Activated CD4-positive, alpha-beta T cell treated with anti-CD3 and anti-CD28 coated beads, Interleukin-10, Interleukin-2, amounts not matched to agents 100 ng/mL and 50 ng/mL, durations not matched to agents 16 hours and 8 hours (primary cell): Measurements from ENCODE around the gene ARHGEF38.
A peak's percentile ranks its signal among the peaks of the same experiment; 100 is the strongest.

ENCODE experiments used
- DNase-seq: peaks from one replicate; pipeline ENCODE4 v3.0.0-alpha.2; 2020

Gene ARHGEF38, protein sequence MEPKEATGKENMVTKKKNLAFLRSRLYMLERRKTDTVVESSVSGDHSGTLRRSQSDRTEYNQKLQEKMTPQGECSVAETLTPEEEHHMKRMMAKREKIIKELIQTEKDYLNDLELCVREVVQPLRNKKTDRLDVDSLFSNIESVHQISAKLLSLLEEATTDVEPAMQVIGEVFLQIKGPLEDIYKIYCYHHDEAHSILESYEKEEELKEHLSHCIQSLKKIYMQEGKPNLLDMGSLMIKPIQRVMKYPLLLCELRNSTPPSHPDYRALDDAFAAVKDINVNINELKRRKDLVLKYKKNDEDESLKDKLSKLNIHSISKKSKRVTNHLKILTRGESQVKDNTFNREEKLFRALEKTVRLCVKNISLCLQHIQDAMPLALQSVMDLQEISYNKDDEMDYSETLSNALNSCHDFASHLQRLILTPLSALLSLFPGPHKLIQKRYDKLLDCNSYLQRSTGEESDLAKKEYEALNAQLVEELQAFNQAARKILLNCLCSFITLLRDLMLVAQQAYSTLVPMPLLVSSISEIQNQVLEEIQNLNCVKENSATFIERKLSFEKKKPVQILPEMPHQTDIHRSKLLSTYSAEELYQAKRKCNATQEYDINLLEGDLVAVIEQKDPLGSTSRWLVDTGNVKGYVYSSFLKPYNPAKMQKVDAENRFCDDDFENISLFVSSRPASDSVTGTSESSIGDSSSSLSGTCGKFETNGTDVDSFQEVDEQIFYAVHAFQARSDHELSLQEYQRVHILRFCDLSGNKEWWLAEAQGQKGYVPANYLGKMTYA

DNA sequence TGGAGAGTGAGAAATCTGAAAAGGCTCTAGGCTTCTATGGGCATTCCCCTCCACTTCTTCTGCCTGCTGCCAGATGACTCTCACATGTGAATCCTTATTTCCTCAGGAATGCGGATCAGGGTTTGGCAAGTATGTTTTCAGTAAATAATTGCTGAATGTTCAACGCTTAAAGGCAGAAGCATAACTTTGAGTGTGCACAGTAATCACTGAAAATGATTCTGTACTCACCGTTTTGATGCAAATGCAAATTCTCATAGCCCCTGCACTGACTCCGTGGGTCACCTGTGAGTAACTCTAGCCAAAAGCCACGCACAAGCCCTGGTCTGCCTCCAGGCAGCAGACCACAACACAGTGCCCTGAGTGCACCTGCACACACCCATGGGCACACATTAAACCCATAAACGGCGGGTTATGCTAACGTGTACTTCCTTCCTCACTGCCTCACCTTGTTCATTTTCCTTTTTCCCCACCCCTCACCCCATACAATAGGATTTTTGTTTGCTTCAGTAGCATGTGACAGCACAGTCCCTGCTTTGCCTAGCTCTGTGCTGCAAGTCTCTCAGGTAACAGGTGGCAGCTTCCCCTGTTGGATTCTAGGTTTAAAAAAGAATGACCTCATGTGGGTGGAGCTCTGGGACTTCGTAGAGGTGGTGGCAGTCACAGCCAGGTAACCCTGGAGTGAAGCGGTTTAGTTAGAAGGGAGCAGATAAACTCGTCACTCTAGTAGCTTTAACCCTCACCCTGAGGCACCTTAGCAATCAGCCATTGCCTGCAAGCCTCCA is at the start of gene ARHGEF38:
Gene ARHGEF38, plus strand, starts transcription at position 656 of the 782 bp plus-strand sequence. CDS start 146 bp downstream, outside the sequence.
- DNase-seq, result no peak

DNA sequence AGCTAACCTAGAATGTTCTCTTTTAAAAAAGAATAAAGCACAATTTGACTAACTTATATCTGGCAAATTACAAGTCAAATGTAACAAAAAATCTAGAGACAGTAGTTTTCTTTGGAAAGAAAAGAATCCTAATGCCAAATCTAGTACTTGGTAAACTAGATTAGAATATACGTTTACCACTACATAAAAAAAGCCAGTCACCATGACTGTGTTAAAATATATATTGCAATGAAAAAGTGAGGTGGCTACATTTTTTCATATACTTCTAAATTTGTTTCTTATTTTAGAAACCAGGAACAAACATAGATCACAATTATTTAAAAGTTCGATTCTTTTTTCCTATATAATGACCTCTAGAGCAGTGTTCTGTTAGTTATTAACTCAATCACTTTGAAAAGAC is 48.9 kb upstream of the ARHGEF38 start:
- DNase-seq, result no peak

DNA sequence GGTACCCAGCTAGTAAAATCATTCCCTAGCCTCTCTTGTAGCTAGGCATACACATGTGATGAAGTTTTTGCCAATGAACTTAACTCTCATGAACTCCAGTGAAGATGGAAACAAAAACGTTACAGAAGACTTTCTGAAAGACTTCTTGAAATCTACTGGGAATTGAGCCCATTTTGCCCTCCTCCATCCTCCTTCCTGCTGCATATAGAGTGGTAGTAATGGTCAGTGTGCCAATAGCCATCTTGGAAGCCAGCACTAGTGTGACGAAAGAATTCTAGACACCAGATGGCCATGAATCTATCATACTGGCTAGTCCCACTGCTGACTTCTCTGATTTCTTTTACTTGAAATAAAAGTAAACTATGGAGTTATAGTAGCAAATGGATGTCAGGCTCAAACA is 47.7 kb upstream of the ARHGEF38 start:
- no peak for DNase-seq

DNA sequence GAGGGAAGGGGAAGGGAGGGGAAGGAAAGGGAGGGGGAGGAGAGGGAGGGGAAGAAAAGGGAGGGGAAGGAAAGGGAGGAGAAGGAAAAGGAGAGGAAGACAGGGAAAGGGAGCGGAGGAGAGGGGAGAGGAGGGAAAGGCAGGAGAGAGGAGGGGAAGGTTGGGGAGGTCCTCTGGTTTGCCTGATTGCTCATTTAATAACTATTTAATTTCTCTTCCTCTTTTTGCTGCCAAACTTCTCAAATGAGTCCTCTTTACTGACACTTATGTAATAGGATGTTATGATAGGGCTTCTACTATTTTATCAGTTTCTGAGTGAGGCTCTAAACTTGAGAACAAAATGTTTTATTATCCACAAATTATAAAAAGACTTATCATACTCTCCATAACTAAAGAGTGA is 43.1 kb upstream of the ARHGEF38 start:
- DNase-seq, result no peak

DNA sequence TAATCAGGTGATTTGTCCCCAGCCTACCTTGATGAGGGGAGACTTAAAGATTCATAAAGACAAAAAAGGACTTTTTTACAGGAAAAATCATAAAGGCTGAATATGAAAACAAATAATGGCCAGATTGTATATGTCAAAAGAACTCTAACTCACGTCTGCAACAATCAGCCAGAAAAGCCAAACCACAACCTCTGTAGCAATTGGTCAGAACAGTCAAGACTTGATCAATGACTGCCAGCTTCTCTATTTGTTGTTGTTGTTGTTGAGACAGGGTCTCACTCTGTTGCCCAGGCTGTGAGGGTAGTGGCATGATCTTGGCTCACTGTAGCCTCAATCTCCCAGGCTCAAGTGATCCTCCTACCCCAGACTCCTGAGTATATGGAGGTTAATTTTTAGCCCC is 42.7 kb upstream of the ARHGEF38 start:
- no peak for DNase-seq

DNA sequence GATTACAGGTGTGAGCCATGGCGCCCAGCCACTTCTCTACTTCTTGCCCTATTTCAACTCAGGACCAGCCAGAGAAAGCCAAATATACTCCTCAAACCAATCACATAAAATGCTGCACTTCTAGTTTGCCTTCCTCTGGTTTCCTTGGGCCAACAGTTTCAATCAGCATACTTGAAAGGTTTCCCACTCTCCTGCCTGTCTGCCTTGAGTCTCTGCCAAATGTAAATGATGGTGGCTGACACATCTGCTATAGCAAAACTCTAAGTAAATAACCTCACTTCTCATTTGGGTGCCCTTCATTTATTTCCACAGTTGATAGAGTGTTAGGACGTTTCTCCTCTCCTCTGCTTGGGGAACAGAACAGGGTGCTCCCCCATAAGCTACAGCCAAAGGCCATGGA is 42.2 kb upstream of the ARHGEF38 start:
- DNase-seq, result no peak

DNA sequence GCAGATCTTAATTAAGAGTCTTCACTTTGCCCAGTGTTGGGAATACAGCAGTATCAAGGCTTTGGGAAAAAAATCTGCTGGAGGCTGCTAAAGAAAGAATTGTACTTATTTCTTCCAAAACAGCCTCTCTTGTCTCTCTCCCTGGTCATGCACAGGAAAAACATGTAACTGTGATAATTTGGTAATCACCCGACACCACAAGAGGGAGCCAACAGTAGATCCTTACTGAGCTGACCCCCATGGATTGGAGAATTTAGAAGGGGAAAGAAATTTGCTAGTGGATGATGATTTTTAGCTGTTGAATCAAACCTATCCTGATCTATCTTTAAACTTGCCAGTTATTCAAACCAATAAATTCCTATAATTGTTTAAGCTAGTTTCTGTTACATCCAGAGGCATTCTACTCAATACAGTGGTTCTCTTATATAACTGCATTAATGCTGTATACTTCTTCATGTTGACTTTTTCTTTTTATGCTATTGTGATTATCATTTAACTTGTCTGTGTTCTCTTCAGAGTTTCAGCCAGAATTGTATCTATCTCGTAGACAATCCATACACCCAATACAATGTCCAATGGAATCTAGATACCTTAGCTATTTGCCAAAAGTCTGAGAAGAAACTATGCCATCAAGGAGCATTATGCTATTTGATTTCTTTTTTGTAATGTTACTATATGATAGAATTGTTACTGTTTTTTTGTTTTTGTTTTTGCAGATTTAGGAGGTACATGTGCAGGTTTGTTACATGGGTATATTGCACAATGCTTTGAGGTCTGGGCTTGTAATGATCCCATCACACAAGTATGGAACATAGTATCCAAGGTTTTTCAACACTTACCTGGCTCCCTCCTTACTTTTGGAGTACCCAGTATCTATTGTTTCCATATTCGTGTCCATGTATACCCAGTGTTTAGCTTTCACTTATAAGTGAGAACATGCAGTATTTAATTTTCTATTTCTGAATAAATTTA is 31.3 kb upstream of the ARHGEF38 start:
- DNase-seq, result peak; percentile 28

DNA sequence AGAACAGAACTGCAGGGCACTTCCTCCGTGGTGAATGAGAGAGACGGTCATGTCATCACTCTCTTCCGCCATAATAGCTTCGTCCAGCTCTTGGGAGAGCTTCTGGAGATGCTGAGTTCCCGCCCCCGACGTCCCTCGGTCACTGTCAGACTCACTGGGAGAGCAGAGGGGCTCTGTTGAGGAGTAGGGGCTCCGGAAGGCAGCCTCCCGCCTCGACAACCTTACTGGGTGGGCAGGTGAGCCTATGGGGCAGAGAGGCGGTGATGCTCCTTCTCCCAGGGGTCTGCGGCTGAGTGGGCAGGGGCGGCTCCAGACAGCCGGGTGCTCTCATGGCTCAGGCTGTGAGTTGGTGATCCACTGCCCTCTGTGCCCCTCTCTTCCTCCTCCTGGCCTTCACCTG is 25.8 kb upstream of the ARHGEF38 start:
- DNase-seq, result no peak

DNA sequence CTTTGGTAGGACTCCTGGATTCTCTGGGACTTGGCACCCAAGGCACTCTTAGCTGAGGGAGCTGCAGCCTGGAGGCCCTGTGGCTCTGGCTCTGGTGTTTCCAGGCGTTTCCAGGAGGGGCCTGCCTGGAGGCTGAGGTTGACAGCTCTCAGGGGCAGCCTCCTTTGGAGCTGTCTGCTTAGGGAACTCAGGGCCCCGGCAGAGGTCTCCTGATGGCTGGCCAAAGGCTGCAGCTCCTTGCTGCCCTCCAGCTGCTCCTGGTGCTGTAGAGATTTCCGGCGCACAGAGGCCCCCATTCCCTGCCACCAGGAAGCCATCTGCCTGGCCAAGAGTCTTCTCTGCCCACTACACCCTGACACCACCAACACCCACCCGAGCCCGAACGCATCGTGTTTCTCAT is 25.3 kb upstream of the ARHGEF38 start:
- DNase-seq, result no peak

DNA sequence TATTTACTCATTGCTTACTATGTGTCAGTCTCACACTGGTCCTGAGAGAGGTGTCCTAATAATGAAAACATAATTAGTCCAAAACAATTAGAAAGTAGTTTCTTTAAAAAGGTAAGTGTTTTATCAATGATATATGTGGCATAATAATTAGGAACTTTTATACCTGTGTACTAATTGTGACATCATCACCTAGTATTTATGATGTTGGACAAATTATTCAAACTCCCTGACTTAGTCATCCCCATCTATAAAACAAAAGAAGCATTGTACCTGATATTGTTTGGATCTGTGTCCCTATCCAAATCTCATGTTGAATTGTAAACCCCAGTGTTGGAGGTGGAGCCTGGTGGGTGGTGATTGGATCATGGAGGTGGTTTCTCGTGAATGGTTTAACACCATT is 15.8 kb upstream of the ARHGEF38 start:
- no peak for DNase-seq

DNA sequence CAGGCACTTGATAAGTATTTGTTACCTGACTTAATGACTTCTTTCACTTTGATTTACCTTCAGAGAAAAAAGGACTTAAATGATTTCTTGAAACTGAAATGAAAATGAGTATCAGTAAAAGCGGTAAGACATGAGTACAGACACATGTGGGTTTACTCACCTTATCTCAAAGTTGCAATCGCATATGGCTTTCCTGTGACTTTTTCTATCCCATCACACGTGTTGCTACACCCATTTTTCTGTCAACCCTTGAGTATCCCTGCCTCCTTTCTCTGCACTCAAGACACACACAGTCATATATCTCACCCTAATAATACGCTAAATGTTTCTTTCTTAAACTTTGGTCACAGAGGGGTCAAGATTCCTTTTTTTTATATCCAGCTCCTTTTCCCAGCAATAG is 11.0 kb upstream of the ARHGEF38 start:
- peak; percentile 7 for DNase-seq

DNA sequence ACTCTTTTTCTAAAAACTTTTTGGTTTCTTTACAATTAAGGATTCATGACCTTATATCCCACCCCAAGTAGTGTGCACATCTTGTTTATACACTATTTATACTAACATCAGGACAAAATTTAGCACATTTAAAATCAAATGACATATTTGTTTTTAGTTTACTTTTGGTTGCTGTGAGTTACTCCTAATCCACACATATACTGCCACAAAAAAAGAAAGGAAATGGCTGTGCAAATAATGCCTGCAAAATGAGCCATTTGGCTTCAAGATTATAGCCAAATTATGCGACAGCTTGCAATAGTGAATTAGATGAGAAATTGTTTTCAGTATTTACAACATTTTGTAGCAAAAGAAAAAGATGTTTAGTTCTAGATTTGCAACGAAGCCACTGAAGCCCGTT is 10.4 kb upstream of the ARHGEF38 start:
- no peak for DNase-seq

DNA sequence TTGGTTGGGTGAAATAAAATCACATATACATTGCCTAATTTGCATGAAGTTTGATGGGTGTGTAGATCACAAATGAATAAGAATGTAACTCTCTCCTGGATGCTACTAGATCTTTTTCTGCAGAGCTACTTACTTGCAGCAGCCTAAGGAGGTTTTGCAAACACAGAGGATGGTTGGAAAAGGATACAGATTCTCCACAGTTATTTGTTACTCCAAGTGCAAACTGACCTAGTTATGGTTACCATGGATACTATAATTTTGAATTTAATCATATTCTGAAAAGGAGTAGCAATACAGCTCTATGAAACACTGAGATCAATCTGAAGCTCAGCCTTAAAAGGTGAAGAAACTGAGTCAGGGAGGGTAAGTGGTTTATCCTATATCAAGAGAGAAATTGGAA is 9.1 kb upstream of the ARHGEF38 start:
- DNase-seq, result no peak

DNA sequence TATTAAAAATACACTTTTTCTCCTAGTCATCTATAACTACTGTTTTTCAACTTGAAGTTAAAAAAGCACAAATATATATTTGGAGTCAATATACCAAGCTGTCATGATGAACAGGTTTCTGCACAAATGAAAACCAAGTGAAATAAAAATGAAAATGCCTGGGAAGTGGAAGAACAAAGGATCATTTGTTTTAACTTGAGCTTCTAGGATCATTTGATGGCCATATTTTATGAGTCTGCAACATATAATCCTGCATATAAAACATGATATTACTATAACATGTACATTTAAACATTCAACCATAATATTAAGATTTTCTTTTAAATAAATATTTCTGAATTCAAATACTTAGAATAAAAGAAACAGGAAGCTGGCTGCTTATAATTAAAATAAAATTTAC is 8.5 kb upstream of the ARHGEF38 start:
- no peak for DNase-seq

DNA sequence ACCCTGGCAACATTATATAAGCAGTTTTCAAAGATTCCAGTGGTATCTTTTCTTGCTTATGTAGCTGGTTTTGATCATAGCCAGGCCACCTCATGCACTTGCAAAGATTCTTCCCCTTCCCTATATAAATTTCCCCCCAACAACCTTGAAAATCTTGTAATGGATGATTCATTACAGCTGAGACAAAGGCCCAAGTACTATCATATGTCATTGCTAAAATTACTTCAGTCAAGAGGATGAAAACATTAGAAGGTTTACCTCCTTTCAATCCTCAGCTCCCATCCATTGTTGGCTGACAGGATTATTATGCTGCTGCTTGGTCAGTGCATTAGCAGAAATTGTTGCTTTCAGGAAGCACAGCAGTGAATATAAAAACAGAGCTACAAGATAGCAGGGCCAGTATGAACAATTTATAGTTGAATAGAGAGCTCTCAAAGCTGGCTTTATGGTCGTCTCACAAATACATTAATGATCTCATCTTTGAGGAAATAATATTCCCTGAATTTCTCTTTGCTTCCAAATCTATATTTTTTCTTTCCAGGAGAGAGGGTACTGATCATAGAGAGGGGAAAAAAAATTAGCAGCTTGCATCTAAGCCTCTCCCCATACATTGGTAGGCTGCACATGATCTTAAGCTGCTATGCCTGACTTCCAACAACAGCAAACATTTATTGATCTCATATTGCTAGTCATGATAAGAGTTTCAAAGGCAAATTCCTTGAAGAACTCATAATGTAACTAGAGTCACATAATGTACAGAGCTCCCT is 7.7 kb upstream of the ARHGEF38 start:
- no peak for DNase-seq

DNA sequence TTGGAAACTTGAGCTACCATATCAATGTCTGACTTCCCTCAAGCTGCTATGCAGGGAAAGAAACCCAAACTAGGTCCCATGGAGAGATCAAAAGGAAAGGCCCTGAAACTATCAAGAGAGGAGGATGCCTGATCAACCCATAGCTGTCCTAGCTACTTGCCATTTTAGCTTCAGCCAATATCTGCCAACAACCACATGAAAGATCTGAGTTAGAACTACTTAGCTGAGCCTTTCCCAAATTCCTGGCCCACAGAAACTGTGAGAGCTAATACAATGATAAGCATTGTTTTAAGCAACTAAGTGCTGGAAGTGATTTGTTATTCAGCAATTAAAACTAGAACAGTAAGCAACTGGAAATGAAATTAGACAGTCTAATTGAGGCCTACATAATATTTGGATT is 6.3 kb upstream of the ARHGEF38 start:
- DNase-seq, result no peak

DNA sequence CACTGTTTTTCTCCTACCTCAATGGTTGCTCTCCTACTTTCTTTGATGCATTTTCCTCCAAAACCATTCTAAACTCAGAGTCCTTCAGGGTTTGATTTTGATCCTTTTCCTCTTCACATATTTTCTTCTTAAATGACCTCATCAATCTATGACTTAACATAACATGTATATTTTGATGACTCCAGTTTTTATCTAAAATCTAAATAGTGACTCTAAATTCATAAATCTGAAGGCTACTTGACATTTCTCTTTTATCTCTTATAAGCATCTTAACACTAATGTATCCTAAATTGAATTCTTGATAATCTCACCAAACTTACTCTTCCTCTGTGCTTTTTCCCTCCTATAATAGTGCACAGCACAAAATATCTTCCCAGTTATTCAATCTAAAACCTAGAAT is 4.7 kb upstream of the ARHGEF38 start:
- no peak for DNase-seq

DNA sequence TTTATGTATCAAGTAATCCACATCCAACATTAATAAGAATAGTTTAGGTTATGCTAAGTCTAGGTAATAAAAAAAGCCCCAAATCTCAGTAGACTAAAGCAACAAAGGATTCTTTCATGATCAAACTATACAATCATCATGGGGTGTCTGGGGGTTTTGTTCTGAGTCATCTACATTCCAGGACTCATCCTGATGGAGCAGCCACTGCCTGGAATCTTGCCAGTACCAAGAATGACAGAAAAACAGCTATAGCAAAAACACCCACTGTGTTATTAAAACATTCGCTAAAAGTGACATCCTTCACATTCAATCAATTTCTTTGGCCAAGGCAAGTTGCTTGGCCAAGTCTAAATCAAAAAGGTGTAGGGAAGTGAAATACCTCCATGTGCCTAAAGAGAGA is 3.9 kb upstream of the ARHGEF38 start:
- DNase-seq, result no peak

DNA sequence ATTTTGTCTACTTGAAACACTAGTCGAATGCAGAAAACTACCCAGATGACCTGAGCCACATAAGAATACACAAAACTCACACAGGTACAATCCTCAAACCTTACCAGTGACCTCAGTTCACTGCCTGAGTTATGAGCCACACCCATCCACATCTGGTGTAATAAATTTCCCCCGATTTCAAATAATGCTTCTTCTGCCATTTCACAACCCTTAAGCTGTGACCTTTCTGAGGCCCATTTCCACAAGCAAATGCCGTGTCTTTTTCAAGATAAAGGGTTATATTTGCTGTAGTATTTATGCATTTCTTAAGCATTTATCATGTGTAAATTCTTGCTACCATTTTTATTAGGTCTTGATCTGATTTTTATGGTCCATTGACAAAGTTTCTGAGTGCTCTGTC is 1.8 kb upstream of the ARHGEF38 start:
- no peak for DNase-seq

DNA sequence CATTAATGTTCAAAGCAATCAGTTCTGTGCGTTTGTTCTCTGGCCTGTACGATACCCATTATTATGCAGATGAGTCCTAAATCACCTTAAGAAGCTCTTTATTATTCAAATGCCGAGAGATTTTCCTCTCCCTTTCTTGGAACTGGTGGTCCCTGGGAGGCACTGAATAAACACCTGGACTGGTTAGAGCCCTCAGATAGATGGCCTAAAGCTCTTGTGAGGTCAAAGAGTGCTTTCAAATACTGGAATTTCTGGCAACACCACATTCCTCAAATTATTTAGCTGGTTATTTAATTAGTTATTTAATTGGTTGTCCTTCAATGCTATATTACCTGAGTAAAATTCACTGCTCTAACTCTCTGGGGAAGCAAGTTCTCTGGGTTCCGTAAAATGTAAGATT is 3.0 kb downstream of the ARHGEF38 start:
- DNase-seq, result no peak

DNA sequence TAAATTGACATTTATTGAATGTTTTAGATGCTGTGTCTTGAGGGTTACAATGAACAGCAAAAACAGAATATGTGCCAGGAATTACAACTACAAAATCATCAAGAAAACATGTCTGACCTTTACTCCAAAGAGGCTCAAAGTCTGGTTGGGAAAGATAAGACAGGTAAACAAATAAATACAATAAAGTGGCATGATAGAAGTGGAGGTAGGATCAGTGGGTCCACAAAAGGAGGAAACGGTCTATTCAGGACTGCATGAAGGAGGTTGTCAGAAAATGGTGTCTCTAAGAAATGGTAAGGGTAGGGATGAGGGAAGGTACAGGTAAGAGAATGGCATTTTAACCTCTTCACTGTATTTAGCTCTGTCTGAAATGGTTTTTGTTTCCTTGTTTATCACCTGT is 3.8 kb downstream of the ARHGEF38 start:
- no peak for DNase-seq

DNA sequence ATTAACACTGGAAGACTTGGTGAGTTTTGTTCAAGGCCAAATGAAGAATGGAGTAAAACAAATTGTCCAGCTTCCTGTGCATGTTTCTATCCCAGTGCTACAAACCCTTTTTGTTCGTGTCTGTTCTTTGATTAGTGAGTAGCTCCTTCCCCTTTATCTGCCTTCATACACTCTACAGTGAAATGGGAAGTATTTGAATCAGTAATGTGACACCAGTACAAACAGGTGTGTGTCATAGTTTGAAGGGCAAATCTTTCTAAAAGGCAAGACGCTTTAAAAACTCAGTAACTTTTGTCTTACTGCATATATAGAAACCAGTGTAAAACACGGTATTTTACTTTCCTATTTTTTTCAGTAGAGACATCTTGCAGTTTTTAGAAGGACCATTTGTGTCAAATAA is 5.9 kb downstream of the ARHGEF38 start:
- no peak for DNase-seq
